ENCODE results near the gene FAM118B.

Gene FAM118B

DNA sequence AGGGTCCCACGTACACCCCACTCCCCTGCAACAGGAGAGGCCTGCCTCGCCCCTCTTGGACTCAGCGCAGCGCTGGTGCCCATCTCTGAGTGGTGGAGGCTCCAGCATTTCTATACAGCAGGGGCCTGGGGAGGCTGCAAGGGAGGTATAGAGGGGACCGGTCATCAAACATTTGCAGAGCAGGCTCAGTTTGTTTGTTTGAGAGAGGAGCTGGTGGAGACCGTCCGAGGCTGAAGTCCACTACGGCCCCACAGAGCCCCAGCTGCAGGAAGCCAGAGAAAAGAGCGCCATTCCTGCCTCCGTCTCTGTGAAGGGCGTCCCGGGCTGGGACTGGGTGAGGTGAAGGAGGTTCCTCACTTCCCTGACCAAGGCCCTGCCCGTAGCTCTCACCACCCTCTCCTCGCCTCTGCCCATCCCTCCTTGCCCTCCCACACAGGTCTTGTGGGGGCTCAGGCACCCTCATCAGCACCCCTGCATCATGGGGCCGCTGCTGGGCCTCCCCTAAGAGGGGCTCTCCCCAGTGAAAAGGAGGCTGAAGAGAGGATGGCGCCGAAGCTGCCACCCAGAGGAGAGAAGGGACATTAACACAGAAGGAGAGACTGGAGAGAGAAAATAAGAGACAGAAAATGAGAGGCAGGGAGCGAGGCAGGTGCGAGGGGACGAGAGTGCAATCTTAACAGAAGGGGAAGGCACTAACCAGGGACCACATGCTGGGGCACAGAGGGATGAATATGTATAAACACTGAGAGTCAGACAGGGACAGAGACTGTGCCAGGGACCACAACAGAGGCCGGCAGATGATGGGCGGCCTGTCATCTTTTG lies 24.7 kb upstream of the FAM118B start:
- DNase-seq (ENCODE audit: low read depth in 2 of 2, low spot score in 1 of 2): no peak

DNA sequence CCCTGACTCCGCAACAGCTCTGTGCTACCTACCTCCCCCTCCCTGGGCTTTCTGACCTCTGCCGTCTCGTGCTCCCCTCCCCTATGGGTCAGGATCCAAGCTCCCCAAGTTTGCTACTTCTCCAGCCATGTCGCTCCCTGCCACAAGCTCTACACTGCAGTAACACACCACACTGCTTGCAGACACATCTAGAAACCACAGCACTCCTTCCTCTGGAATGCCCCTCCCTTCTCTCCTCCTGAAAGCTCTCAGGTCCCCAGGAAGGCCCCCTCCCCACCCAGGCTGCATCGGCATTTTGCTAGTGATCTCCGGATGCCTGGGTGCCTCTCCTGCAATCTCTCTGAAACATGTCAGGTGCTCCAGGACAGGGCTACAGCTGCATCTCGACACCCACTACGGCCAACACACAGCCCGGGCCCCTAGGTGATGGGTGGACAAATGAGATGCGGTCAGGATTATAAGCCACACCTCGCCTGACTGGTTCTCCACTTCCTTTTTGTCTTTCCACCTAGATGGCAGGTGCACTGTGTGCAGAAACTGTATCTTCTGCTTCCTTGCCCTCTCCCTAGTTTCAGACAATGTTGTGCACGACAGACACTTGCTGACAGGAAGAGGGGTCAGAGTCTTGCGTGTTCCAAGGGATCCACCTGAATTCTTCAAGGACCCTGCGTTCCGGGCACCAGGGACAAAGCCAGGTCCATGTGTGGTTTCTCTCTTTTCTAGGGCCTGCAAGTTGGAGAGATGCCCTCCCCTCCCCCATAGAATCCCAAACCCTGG lies 23.1 kb upstream of the FAM118B start:
- DNase-seq (ENCODE audit: low read depth in 2 of 2, low spot score in 1 of 2): no peak

DNA sequence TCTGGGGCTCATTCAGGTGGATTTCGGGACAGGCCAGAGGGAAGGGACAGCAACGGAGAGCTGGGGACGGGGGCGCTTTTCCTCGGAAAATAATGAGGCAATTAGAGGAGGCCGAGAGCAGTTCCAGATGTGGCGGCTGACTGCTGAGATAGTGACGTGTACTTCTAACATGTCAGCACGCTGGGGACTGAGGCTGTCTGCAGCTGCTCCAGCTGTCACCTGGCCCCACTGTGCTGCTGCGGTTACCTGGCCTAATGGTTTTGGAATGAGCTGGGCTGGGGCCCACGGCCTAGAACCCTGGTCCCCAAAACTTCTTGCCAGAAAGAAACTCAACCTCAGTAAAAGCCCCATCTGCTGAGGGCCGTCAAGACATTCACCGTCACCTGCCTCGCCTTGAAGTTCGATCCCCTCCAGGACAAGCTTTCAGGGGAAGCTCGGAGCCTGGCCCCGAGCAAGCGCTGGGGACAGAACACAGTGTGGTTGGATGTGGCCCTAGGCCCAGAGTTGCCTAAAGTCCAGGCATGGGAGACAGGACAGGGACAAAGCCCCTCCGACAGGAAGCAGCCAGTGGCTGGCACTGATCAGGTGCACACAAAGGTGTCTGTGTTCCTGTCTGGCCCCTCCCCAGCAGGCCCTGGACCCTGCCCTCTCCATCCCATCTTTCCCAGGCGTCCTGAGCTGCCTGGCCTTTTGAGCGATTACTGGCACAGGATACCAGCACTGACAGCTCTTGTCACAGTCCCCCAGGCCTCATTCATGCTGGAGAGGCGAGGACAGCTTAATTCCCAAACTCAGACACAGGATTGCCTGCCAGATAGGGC lies 22.3 kb upstream of the FAM118B start:
- DNase-seq (ENCODE audit: low read depth in 2 of 2, low spot score in 1 of 2): no peak

- no peak for DNase-seq (ENCODE audit: low read depth in 2 of 2, low spot score in 1 of 2)
Measured at GRCh38 chr11:126190792-126191191, 20.8 kb upstream of the FAM118B start.

- DNase-seq (ENCODE audit: low read depth in 2 of 2, low spot score in 1 of 2): no peak
Measured at GRCh38 chr11:126191379-126192073, 20.1 kb upstream of the FAM118B start.

DNA sequence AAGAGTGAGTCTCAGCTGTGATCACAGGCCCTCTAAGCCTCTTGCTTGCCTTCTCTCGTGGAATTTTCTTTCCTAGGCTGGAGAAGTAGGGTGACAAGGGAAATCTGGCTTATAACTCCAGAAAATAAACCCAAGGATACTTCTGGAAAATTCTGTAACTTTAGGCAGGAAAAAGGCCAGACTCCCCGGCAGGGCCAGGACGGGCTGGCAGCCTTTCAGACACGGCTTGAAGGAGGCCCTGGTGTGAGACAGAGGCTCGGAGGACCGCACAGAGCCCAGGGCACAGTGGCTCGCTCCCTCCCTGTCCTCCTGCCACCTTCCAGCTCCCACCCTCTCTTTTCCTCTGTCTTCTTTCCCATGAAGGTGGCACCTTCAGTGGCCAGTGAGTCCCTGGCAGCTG lies 19.2 kb upstream of the FAM118B start:
- no peak for DNase-seq (ENCODE audit: low read depth in 2 of 2, low spot score in 1 of 2)

DNA sequence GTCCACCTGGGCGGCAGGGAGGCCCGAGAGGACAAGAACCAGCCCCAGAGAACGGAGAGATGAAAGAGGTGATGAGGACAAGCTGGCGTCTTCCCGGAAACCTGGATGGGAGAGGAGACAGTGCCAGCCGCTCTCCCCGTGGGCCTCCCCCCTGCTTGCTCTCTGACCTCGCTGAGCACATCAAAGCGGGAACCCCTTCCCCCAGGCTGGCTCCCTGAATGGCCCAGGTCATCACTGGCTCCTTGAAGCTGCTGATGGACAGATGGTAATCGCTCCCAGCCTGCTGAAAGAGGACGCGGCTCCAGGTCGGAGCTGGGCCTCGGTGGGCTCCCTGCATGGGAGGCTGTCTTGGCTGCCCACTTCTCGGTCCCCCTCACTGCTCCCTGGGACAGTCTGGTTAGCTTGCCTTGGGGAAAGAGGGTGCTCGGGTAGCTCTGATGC lies 18.5 kb upstream of the FAM118B start:
- no peak for DNase-seq (ENCODE audit: low read depth in 2 of 2, low spot score in 1 of 2)

GRCh38 chr11:126194121-126194543 lies 17.4 kb upstream of the FAM118B start:
- no peak for DNase-seq (ENCODE audit: low read depth in 2 of 2, low spot score in 1 of 2)

DNA sequence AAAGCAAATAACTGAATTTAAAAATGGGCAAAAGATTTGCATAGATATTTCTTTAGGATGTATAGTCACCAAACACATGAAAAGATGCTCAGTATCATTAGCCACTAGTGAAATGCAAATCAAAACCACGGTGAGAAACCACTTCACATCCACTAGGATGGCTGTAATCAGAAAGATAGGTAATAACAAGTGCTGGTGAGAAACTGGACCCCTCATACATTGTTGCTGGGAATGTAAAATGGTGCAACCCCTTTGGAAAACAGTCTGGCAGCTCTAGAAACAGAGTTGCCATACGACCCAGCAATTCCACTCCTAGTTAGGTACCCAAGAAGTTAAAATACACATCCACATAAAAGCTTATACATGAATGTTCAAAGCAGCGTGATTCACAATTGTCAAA lies 16.5 kb upstream of the FAM118B start:
- DNase-seq (ENCODE audit: low read depth in 2 of 2, low spot score in 1 of 2): no peak

DNA sequence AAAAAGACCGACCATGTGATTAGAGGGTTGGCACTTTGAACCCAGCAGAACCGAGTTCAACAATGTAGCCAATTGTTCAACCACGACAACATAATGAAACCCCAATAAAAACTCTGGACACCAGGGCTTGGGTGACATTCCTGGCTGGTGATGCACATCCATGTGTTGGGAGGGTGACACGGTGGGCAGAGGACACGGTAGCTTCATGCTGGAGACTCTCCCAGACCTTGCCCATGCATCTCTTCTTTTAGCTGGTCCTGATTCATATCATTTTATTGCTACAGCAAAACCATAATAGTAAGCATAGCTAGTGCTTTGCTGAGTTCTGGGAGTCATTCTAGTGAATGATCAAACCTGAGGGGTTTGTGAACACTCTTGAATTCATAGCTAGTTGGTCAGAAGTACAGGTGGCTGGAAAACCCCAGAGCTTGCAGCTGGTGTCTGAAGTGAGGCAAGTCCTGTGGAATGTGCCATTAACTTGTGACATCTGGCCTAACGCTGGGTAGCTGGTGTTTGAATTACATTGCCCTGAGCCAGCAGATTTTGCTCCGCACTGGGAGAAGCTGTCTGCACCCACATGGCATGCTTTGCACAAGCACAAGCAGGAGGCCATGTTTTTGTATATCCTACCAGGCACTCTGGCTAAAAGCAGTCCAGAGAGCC lies 14.2 kb upstream of the FAM118B start:
- no peak for DNase-seq (ENCODE audit: low read depth in 2 of 2, low spot score in 1 of 2)

DNA sequence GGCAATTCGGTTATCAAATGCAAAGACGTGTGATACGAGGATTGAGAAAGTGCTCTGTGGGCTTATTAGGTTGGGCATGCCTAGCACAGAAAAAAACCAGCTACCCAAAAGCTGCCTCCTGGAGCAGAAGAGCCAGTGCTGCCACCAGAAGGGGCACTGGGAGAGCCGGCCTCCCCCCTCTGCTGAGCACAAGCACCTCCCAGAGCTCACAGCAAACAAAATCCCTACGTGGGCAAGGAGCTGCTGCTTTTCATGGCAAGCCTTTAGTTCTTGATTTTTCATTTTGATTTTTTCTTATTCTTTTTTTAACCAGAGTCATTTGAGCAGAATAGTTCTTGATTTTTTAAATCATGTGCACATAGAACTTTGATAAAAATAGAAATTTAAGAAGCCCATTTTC lies 12.9 kb upstream of the FAM118B start:
- DNase-seq (ENCODE audit: low read depth in 2 of 2, low spot score in 1 of 2): no peak

DNA sequence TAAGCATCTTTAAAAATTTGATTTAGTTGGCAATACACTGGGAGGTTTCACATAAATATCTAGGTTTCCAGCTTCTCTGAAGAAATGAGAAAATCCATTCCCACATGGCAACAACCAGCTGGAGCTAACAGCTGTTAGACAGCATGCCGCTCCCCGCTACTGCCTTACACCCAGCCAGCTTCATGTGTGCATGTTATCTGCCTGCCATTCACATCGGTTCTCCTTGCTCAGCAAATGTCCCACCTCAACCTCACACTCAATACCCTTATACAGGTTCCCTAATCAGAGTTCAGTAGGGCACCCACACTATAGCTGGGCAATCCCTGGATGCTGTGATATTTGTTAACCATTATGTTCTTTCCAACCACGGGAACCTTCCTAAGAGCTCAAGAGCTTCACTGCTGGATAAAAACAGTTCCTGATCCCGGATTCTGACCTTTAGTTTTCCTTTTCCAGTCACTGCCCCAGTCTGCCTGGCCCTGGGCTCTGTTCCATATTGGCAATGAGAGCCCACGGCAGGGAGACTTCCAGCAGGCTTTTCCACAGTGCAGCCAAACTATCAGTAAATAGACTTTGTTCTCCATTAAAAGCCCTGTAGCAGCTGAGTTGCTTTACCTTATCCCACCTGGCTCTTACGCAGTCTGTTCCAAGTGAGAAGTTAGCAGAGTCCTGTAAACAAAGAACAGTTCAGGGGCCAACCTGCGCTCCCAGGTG lies 8.8 kb upstream of the FAM118B start:
- no peak for DNase-seq (ENCODE audit: low read depth in 2 of 2, low spot score in 1 of 2)

DNA sequence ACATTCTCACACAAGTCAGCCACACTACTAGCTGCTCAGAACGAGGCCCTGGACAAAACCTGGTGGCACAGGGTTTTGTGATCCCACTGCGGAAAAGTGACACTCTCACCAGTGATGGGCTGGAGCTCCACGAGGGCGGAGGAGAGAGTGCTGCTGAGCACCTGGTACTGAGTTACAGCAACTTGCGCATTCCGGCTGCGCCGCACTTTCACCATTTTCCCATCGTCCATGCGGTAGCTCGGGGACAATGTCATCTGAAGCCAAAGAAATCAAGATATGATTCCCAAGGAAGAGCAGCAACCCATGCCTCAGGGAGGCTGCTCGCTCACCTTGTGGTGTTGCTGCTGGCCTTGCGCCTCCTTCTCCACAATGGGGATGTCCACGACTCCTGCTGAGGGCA lies 6.2 kb upstream of the FAM118B start:
- DNase-seq (ENCODE audit: low read depth in 2 of 2, low spot score in 1 of 2): no peak

DNA sequence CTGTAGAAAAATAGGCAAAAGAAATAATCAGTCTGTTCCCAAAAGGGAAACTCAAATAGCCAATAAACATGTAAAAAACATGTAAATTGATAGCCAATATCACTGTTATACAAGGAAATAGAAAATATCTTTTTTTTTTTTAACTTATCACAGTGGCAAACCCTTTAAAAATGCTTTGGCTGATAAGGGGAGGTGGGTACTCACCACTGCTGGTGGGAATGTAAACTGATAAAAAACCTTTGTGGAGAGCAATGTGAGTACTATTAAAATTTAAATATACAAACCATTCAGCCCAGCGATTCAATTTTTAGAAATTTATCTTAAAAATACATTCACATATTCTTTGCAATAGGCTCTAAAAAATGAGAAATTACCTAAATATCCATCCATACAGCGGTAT lies 3.7 kb upstream of the FAM118B start:
- DNase-seq (ENCODE audit: low read depth in 2 of 2, low spot score in 1 of 2): no peak

DNA sequence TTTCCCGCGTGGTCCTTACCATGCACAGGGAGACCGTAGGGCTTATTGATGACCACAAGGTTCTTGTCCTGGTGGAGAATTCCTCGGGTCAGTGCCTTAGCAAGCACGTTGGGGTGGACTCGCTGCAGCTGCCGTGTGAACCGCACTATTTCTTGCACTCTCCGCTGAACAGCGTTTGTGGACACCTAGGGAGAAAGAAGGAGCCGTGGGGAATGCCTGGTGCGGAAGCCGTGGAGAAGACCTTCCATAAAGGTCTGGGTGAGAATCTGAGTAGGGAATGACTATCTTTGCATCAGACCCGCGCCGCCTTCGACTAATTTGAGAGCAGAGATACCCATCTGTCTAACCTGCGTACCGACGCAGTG lies 729 bp upstream of the FAM118B start:
- no peak for DNase-seq (ENCODE audit: low read depth in 2 of 2, low spot score in 1 of 2)

GRCh38 chr11:126212089-126212660 lies 593 bp downstream of the FAM118B start:
- DNase-seq (ENCODE audit: low read depth in 2 of 2, low spot score in 1 of 2): no peak

GRCh38 chr11:126214441-126214840 lies 2.9 kb downstream of the FAM118B start:
- no peak for DNase-seq (ENCODE audit: low read depth in 2 of 2, low spot score in 1 of 2)

DNA sequence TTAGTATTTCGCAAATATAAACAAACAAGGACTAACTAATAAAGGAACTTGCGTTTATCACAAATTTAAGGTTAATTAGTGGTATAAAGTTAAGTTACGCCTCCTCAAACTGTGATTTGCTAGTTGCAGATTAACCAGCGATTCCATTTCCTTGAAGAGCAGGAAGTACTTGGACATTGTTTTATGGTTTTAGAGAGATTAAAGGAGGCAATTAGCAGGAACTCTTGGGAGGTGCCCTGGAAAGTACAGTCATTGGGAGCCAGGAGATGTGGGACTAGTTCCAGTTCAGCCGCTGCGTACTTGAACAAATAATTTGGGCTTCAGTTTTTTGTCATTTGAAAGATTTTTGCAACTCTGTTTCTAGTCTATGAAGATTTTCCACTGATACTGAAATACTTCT lies 3.3 kb downstream of the FAM118B start:
- no peak for DNase-seq (ENCODE audit: low read depth in 2 of 2, low spot score in 1 of 2)

- DNase-seq (ENCODE audit: low read depth in 2 of 2, low spot score in 1 of 2): no peak
Measured at GRCh38 chr11:126216526-126217305, 5.1 kb downstream of the FAM118B start.
